HepG2 (cell line): ENCODE data around the gene NEAT1. TPM values are rescaled to one million over a fixed set of nuclear protein-coding genes. Genes with fewer than 3 reads are reported as not detected.

ENCODE experiments used
- DNMT1 ChIP-seq: sonication (generic); formaldehyde crosslinking; IDR thresholded peaks from 2 replicates; pipeline ENCODE4 v1.5.1; 2020; ENCODE audit warnings: mild to moderate bottlenecking, missing genetic modification reagents
- KMT2A ChIP-seq: sonication (generic); formaldehyde crosslinking; IDR thresholded peaks from 2 replicates; pipeline ENCODE4 v1.4.0; 2020; ENCODE audit warnings: missing genetic modification reagents
- MTA1 ChIP-seq: sonication (generic); formaldehyde crosslinking; IDR thresholded peaks from 2 replicates; pipeline ENCODE4 v1.4.0; 2020; ENCODE audit warnings: missing genetic modification reagents, mild to moderate bottlenecking, borderline replicate concordance
- NCOA5 ChIP-seq: sonication (generic); formaldehyde crosslinking; IDR thresholded peaks from 2 replicates; pipeline ENCODE4 v1.4.0; 2020; ENCODE audit warnings: missing genetic modification reagents
- RBM39 ChIP-seq: fragments of 200-400 bp; formaldehyde crosslinking; IDR thresholded peaks from one replicate; pipeline ENCODE4 v1.6.1; 2018; ENCODE audit warnings: antibody characterized with exemption, mild to moderate bottlenecking, low read depth, low read length; ENCODE audit not compliant: poor library complexity, severe bottlenecking
- ZNF30 ChIP-seq: sonication (generic); formaldehyde crosslinking; IDR thresholded peaks from 2 replicates; pipeline ENCODE4 v1.5.0; 2020; ENCODE audit warnings: mild to moderate bottlenecking, missing genetic modification reagents
- ZNF543 ChIP-seq: sonication (generic); formaldehyde crosslinking; IDR thresholded peaks from 2 replicates; pipeline ENCODE4 v1.4.0; 2020; ENCODE audit warnings: mild to moderate bottlenecking, missing genetic modification reagents
- polyA plus RNA-seq, 8 experiments: library from polyadenylated mRNA; depleted of rRNA in 3 of 8; stranded (reverse) in 7 of 8; unstranded in 1 of 8; fragments of >200 nt; fragmentation: Illumina TruSeq in 4 of 8; extraction: Trizol in 4 of 8; gene quantifications; 2 replicates each; pipeline versions ENCODE4 v1.2.1 to v1.2.3, GENCODE V29; 2011 to 2016; ENCODE audit warnings: low read depth in 4 of 8, missing spikeins in 1 of 8, mixed read lengths in 1 of 8; ENCODE audit not compliant: insufficient read depth in 1 of 8
- total RNA-seq, 5 experiments: library from RNA; depleted of rRNA; stranded (reverse); fragments of >200 nt; fragmentation: Illumina TruSeq; extraction: Trizol; gene quantifications; 2 replicates each; pipeline ENCODE4 v1.2.3, GENCODE V29; 2016; ENCODE audit warnings: low read depth in 1 of 5
- TF ChIP-seq, protein P1 (sequence below): sonication (generic); formaldehyde crosslinking; IDR thresholded peaks from 2 replicates; pipeline ENCODE4 v1.5.0; 2020; ENCODE audit warnings: mild to moderate bottlenecking, missing genetic modification reagents, borderline replicate concordance
- TF ChIP-seq, protein P2 (sequence below), 2 experiments: sonication (generic) in 1 of 2; formaldehyde crosslinking in 1 of 2; IDR thresholded peaks; 2 replicates each; pipeline versions ENCODE4 v1.4.0 to v1.6.1; 2016 to 2020; ENCODE audit warnings: borderline replicate concordance in 1 of 2, low read depth in 1 of 2, mild to moderate bottlenecking in 1 of 2, missing genetic modification reagents in 1 of 2
- TF ChIP-seq, protein P3 (sequence below): sonication (generic); formaldehyde crosslinking; IDR thresholded peaks from 2 replicates; pipeline ENCODE4 v1.5.0; 2020; ENCODE audit warnings: missing genetic modification reagents, mild to moderate bottlenecking, borderline replicate concordance

Gene NEAT1
- total and polyA plus RNA-seq, 2 of the 13 experiments (the other 11 are each of a cell fraction or from before 2014, with no cell fraction given) = 20.5 to 41.2 TPM

DNA sequence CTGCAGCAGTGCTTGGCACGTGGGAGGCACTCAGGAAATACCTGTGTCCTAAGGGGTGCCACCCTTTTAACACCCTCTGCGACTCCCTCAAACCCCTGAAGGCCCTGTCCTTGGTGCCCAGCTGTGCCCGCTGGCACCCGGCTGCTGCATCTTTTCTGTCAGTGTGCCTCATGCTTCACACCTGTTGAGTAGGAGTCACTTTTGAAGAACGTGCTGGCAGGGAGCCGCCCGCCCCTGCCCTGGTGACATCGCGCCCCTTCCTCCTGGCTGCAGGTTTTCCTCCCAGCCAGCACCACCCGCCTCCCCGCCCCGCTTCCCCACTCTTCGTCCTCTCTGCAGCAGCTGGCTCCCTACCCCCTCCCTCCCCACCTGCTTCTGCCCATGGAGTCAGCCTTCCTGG is 18.4 kb upstream of the NEAT1 start (continued):
- TF ChIP-seq, protein P1, sequence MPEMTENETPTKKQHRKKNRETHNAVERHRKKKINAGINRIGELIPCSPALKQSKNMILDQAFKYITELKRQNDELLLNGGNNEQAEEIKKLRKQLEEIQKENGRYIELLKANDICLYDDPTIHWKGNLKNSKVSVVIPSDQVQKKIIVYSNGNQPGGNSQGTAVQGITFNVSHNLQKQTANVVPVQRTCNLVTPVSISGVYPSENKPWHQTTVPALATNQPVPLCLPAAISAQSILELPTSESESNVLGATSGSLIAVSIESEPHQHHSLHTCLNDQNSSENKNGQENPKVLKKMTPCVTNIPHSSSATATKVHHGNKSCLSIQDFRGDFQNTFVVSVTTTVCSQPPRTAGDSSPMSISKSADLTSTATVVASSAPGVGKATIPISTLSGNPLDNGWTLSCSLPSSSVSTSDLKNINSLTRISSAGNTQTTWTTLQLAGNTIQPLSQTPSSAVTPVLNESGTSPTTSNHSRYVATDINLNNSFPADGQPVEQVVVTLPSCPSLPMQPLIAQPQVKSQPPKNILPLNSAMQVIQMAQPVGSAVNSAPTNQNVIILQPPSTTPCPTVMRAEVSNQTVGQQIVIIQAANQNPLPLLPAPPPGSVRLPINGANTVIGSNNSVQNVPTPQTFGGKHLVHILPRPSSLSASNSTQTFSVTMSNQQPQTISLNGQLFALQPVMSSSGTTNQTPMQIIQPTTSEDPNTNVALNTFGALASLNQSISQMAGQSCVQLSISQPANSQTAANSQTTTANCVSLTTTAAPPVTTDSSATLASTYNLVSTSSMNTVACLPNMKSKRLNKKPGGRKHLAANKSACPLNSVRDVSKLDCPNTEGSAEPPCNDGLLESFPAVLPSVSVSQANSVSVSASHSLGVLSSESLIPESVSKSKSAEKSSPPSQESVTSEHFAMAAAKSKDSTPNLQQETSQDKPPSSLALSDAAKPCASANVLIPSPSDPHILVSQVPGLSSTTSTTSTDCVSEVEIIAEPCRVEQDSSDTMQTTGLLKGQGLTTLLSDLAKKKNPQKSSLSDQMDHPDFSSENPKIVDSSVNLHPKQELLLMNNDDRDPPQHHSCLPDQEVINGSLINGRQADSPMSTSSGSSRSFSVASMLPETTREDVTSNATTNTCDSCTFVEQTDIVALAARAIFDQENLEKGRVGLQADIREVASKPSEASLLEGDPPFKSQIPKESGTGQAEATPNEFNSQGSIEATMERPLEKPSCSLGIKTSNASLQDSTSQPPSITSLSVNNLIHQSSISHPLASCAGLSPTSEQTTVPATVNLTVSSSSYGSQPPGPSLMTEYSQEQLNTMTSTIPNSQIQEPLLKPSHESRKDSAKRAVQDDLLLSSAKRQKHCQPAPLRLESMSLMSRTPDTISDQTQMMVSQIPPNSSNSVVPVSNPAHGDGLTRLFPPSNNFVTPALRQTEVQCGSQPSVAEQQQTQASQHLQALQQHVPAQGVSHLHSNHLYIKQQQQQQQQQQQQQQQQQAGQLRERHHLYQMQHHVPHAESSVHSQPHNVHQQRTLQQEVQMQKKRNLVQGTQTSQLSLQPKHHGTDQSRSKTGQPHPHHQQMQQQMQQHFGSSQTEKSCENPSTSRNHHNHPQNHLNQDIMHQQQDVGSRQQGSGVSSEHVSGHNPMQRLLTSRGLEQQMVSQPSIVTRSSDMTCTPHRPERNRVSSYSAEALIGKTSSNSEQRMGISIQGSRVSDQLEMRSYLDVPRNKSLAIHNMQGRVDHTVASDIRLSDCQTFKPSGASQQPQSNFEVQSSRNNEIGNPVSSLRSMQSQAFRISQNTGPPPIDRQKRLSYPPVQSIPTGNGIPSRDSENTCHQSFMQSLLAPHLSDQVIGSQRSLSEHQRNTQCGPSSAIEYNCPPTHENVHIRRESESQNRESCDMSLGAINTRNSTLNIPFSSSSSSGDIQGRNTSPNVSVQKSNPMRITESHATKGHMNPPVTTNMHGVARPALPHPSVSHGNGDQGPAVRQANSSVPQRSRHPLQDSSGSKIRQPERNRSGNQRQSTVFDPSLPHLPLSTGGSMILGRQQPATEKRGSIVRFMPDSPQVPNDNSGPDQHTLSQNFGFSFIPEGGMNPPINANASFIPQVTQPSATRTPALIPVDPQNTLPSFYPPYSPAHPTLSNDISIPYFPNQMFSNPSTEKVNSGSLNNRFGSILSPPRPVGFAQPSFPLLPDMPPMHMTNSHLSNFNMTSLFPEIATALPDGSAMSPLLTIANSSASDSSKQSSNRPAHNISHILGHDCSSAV (CRISPR knock-in tag) = no peak
- TF ChIP-seq KMT2A (CRISPR knock-in tag) (no peak), RBM39 (no peak), ZNF543 (CRISPR knock-in tag) (no peak), NCOA5 (CRISPR knock-in tag) (no peak), MTA1 (CRISPR knock-in tag) (no peak), ZNF30 (no peak), DNMT1 (no peak)
- TF ChIP-seq, protein P2, sequence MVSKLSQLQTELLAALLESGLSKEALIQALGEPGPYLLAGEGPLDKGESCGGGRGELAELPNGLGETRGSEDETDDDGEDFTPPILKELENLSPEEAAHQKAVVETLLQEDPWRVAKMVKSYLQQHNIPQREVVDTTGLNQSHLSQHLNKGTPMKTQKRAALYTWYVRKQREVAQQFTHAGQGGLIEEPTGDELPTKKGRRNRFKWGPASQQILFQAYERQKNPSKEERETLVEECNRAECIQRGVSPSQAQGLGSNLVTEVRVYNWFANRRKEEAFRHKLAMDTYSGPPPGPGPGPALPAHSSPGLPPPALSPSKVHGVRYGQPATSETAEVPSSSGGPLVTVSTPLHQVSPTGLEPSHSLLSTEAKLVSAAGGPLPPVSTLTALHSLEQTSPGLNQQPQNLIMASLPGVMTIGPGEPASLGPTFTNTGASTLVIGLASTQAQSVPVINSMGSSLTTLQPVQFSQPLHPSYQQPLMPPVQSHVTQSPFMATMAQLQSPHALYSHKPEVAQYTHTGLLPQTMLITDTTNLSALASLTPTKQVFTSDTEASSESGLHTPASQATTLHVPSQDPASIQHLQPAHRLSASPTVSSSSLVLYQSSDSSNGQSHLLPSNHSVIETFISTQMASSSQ (IDR thresholded peaks at IDR 0.05; ENCODE audit: low read depth) = no peak
- TF ChIP-seq, protein P2 (CRISPR knock-in tag; IDR thresholded peaks at IDR 0.05; ENCODE audit: borderline replicate concordance) = no peak
- TF ChIP-seq, protein P3, sequence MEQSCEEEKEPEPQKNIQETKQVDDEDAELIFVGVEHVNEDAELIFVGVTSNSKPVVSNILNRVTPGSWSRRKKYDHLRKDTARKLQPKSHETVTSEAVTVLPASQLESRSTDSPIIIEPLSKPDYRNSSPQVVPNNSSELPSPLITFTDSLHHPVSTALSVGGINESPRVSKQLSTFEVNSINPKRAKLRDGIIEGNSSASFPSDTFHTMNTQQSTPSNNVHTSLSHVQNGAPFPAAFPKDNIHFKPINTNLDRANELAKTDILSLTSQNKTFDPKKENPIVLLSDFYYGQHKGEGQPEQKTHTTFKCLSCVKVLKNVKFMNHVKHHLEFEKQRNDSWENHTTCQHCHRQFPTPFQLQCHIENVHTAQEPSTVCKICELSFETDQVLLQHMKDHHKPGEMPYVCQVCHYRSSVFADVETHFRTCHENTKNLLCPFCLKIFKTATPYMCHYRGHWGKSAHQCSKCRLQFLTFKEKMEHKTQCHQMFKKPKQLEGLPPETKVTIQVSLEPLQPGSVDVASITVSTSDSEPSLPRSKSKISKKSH (CRISPR knock-in tag) = no peak
